ENCODE data around the gene GSTCD.
"Not testable (repeated sequence)": the region's sequence is repeated elsewhere in the genome, so short reads cannot be mapped to it uniquely, and the experiment has no call there.

The GSTCD gene

DNA sequence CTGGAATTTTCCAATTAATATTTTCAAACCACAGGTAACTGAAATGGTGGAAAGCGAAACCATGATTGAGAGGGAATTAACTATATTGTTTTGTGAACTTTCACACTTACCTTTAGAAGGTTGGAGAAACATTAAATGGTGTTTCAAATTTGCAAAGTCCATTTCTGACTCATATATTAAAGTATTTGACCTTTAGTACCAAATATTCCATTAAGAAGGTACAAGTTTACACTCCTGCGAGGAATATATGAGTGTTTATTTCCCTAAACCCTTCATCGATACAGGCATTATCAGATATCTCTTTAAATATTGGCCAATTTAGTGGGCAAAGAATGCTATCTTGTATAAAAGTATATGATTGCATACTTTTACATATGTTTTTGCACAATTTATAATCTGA lies 142.6 kb downstream of the GSTCD start:
- POLR2A ChIA-PET, result no interaction called here
- CTCF ChIA-PET, result no interaction called here
- no peak for DNase-seq (ENCODE audit: extremely low spot score)
- TF ChIP-seq TARDBP (IDR thresholded peaks at IDR 0.05), result no peak
- TF ChIP-seq LEF1 (IDR thresholded peaks at IDR 0.05; ENCODE audit: borderline replicate concordance), result no peak
- TF ChIP-seq ZNF384 (IDR thresholded peaks at IDR 0.05), result no peak

DNA sequence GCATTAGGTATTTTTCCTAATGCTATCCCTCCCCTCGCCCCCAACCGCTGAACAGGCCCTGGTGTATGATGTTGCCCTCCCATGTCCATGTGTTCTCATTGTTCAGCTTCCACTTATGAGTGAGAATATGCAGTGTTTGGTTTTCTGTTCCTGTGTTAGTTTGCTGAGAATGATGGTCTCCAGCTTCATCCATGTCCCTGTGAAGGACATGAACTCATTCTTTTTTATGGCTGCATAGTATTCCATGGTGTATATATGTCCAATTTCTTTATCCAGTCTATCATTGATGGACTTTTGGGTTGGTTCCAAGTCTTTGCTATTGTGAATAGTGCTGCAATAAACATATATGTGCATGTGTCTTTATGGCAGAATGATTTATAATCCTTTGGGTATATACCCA lies 143.6 kb downstream of the GSTCD start:
- POLR2A ChIA-PET; DNase-seq (ENCODE audit: extremely low spot score); CTCF ChIA-PET: not testable (repeated sequence)

DNA sequence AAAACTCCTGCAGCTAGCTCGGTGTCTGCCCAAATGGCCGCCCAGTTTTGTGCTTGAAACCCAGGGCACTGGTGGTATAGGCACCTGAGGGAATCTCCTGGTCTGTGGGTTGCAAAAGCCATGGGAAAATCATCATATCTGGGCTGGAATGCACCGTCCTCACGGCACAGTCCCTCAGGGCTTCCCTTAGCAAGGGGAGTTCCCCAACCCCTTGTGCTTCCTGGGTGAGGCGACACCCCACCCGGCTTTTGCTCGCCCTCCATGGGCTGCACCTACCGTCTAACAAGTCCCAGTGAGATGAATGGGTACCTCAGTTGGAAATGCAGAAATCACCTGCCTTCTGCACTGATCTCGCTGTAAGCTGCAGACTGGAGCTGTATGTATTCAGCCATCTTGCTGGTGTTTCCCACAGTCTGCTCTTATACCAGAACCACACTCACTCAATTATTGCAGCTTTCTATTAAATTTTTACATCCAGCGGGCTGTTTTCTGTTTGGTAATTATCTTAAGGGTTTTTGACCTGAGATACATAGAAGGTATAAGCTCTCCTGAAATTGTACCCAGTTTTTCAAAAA lies 150.0 kb downstream of the GSTCD start:
- TF ChIP-seq BHLHE40 (IDR thresholded peaks at IDR 0.05; ENCODE audit: borderline replicate concordance) (no peak), ELF4 (IDR thresholded peaks at IDR 0.05) (no peak), HDGF (IDR thresholded peaks at IDR 0.05; ENCODE audit: borderline replicate concordance) (no peak), ARNT (IDR thresholded peaks at IDR 0.05) (no peak), CTBP1 (IDR thresholded peaks at IDR 0.05; ENCODE audit: borderline replicate concordance) (no peak)
- TF ChIP-seq, protein P1, sequence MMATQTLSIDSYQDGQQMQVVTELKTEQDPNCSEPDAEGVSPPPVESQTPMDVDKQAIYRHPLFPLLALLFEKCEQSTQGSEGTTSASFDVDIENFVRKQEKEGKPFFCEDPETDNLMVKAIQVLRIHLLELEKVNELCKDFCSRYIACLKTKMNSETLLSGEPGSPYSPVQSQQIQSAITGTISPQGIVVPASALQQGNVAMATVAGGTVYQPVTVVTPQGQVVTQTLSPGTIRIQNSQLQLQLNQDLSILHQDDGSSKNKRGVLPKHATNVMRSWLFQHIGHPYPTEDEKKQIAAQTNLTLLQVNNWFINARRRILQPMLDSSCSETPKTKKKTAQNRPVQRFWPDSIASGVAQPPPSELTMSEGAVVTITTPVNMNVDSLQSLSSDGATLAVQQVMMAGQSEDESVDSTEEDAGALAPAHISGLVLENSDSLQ (IDR thresholded peaks at IDR 0.05), result no peak
- CTCF ChIA-PET, result no interaction called here
- POLR2A ChIA-PET, result no interaction called here
- DNase-seq (ENCODE audit: extremely low spot score), result no peak

DNA sequence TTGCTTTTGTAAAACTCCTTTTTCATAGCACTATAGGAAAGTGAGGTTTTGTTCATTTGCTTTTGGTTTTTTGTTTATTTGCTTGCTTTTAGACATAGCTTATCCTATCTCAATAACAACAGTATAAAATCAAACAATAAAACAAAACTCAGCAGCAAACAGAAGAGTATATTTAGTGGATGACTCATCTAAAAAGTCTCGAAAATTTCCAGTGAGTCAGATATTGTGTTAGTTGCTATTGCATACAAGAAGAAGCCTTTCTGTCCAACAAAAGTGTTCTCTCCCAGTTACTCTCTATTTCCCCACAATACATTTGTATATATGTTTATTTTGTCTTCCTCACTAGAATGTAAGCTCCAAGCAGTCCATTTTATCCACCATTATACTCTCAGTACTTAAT lies 150.6 kb downstream of the GSTCD start:
- ChIA-PET POLR2A (no interaction called here), CTCF (no interaction called here)
- DNase-seq (ENCODE audit: extremely low spot score), result no peak

DNA sequence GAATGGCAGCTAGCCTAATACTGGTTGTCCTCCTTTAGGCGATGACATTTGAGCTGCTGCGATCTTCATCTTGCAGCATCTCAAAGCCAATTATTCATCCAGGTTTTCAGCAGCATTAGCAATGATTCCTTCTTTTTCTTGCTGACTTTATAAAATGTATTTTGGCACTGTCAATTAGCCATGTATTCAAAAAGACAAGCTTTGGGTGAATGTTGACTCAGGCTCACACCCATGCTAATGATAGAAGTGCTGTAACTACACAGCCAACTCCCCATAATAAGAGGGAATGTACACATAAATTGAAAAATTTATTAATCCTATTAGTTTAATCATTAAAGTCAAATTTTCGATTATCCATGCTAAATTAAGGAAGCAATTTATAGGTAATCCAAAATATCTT lies 162.4 kb downstream of the GSTCD start:
- TF ChIP-seq ARNT (IDR thresholded peaks at IDR 0.05) (no peak), ZNF384 (IDR thresholded peaks at IDR 0.05) (no peak), SUZ12 (IDR thresholded peaks at IDR 0.05) (no peak), HDGF (IDR thresholded peaks at IDR 0.05; ENCODE audit: borderline replicate concordance) (no peak), TARDBP (IDR thresholded peaks at IDR 0.05) (no peak), L3MBTL2 (conservative IDR thresholded peaks at IDR 0.05) (no peak), ELF4 (IDR thresholded peaks at IDR 0.05) (no peak), BHLHE40 (IDR thresholded peaks at IDR 0.05; ENCODE audit: borderline replicate concordance) (no peak), FOXM1 (IDR thresholded peaks at IDR 0.05; ENCODE audit: borderline replicate concordance) (no peak), NFRKB (IDR thresholded peaks at IDR 0.05) (no peak), FOXA1 (IDR thresholded peaks at IDR 0.05) (no peak), SP1 (IDR thresholded peaks at IDR 0.05) (no peak), CTBP1 (IDR thresholded peaks at IDR 0.05; ENCODE audit: borderline replicate concordance) (no peak)
- DNase-seq (ENCODE audit: extremely low spot score), result no peak
- POLR2A ChIA-PET, result no interaction called here

More for the DNA sequence above, 150.6 kb downstream of the GSTCD start:
- TF ChIP-seq FOXK2 (IDR thresholded peaks at IDR 0.05), result no peak

DNA sequence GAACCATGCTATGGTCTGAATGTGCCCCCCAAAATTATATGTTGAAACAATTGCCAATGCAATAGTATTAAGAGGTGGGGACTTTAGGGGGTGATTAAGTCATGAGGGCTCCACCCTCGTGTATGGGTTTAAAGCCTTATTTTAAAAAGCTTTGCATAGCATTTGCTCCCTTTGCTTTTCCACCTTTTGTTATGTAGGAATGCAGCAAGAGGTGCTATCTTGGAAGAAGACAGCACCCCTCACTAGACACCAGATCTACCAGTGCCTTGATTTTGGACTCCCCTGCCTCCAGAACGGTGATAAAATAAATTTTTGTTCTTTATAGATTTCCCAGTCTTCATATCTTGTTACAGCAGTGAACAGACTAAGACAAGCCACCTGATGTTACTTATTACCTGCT lies 163.4 kb downstream of the GSTCD start:
- no peak for TF ChIP-seq HDGF (IDR thresholded peaks at IDR 0.05; ENCODE audit: borderline replicate concordance)
- TF ChIP-seq LEF1 (IDR thresholded peaks at IDR 0.05; ENCODE audit: borderline replicate concordance), result no peak
- TF ChIP-seq FOXA1 (IDR thresholded peaks at IDR 0.05), result no peak
- TF ChIP-seq, protein P1 (IDR thresholded peaks at IDR 0.05), result no peak
- TF ChIP-seq ARNT (IDR thresholded peaks at IDR 0.05), result no peak
- ChIA-PET CTCF (no interaction called here), POLR2A (no interaction called here)
- DNase-seq (ENCODE audit: extremely low spot score), result no peak

More for the DNA sequence above, 162.4 kb downstream of the GSTCD start:
- CTCF ChIA-PET, result no interaction called here

DNA sequence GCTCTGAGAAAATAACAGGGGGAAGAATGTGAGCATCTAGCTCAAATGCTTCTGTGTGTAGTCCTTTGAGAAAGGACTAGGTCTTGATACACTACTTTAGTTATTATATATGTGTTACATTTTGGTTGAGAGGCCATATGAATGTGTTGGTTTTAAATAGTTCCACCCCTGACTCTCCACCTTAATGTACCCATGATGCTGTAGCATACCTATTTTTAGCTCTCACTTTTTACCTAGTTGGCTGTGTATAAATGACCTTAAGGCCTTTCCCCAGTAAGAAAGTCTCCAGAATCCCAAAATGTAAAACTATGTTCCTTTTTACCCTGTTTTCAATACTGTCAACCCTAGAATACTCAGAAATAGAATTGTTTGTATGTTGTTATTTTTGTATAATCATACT lies 166.6 kb downstream of the GSTCD start:
- TF ChIP-seq FOXK2 (IDR thresholded peaks at IDR 0.05) (no peak), CTBP1 (IDR thresholded peaks at IDR 0.05; ENCODE audit: borderline replicate concordance) (no peak), ARNT (IDR thresholded peaks at IDR 0.05) (no peak), FOXM1 (IDR thresholded peaks at IDR 0.05; ENCODE audit: borderline replicate concordance) (no peak), L3MBTL2 (conservative IDR thresholded peaks at IDR 0.05) (no peak), SP1 (IDR thresholded peaks at IDR 0.05) (no peak), ZNF384 (IDR thresholded peaks at IDR 0.05) (no peak), FOXA1 (IDR thresholded peaks at IDR 0.05) (no peak), SUZ12 (IDR thresholded peaks at IDR 0.05) (no peak), ELF4 (IDR thresholded peaks at IDR 0.05) (no peak)
- POLR2A ChIA-PET, result no interaction called here
- CTCF ChIA-PET, result no interaction called here

DNA sequence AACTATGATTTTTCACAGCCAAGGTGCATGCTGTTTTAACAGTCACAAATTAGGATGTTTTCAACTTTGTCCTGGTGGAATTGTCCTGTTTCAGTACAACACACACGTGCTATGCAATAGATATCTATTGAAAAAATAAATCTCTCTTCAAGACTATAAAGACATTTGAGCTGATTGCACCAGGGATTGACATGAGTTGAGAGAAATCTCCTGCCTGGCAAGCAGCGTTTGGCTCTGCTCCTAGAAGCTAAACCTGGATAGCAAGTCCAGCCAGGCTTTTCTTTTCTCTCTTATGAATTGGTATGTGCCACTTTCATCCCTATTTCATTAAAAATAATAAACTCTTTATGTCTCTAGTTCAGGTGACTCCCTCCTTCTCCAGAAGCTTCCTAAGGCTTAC lies 170.1 kb downstream of the GSTCD start:
- TF ChIP-seq LEF1 (IDR thresholded peaks at IDR 0.05; ENCODE audit: borderline replicate concordance) (no peak), SUZ12 (IDR thresholded peaks at IDR 0.05) (no peak), TARDBP (IDR thresholded peaks at IDR 0.05) (no peak), ARNT (IDR thresholded peaks at IDR 0.05) (no peak), CTBP1 (IDR thresholded peaks at IDR 0.05; ENCODE audit: borderline replicate concordance) (no peak), FOXM1 (IDR thresholded peaks at IDR 0.05; ENCODE audit: borderline replicate concordance) (no peak), SP1 (IDR thresholded peaks at IDR 0.05) (no peak), HDGF (IDR thresholded peaks at IDR 0.05; ENCODE audit: borderline replicate concordance) (no peak)
- ChIA-PET CTCF (no interaction called here), POLR2A (no interaction called here)

More for the DNA sequence above, 166.6 kb downstream of the GSTCD start:
- DNase-seq (ENCODE audit: extremely low spot score), result no peak

More for the DNA sequence above, 170.1 kb downstream of the GSTCD start:
- no peak for DNase-seq (ENCODE audit: extremely low spot score)
